ENCODE data around the gene PNKD. TPM values are rescaled to one million over a fixed set of nuclear protein-coding genes. Genes with fewer than 3 reads are reported as not detected.

Gene PNKD
- total RNA-seq, 1 donor from 2014 or later, result 53.3 TPM

DNA sequence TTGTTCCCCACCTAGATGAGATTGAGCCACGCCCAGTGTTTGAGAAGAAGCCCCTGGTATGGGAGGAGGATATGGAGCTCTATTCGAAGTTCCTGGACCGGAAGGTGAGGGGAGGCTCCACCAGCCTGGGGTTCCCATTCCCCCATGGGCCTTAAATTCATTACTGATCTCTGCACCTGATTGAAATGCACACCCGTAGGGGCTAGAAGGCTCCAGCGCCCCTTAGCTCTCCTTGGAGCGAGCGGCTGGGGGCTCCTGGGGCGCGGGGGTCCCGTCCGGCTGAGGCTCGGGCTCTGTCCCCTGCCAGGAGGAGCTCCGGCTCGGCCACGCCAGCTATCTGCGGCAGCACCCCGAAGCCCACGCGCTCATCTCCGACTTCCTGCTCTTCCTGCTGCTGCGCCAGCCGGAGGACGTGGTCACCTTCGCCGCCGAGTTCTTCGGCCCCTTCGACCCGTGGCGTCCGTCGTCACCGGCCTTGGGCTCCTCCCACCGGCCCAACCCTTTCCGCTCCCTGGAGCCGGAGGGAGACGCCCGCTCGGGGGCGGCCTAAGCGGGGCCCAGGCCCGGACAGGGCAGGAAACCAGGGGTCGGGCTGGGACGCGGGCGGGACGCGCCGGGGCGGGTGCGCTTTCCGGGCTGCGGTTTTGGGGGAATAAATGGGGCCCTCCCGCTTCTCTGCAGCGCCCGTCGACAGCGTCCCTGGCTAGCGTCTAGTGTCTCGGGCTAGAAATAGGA, 97.3 kb downstream of the PNKD start:
- DNase-seq (ENCODE audit: low read depth), result no peak
- TF ChIP-seq, protein P1, sequence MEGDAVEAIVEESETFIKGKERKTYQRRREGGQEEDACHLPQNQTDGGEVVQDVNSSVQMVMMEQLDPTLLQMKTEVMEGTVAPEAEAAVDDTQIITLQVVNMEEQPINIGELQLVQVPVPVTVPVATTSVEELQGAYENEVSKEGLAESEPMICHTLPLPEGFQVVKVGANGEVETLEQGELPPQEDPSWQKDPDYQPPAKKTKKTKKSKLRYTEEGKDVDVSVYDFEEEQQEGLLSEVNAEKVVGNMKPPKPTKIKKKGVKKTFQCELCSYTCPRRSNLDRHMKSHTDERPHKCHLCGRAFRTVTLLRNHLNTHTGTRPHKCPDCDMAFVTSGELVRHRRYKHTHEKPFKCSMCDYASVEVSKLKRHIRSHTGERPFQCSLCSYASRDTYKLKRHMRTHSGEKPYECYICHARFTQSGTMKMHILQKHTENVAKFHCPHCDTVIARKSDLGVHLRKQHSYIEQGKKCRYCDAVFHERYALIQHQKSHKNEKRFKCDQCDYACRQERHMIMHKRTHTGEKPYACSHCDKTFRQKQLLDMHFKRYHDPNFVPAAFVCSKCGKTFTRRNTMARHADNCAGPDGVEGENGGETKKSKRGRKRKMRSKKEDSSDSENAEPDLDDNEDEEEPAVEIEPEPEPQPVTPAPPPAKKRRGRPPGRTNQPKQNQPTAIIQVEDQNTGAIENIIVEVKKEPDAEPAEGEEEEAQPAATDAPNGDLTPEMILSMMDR (conservative IDR thresholded peaks at IDR 0.05; ENCODE audit: low read depth, low read length), result no peak
- H3K4me3 ChIP-seq (ENCODE audit: low read depth, low read length), result peak overlapping the region; percentile 66

DNA sequence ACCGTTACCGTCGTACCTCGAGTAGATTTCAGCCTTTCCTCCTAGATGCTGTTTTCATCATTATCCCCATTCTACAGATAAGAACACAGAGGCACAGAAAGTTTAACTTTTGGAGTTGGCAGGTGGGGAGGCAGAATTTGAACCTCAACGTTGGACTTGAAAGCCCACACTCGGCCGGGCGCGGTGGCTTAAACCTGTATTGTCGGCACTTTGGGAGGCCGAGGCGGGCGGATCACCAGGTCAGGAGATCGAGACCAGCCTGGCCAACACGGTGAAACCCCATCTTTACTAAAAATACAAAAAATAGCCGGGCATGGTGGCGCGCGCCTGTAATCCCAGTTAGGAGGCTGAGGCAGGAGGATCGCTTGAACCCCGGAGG, 97.8 kb downstream of the PNKD start:
- peak overlapping the region; percentile 66 for H3K4me3 ChIP-seq (ENCODE audit: low read depth, low read length)
- DNase-seq (ENCODE audit: low read depth), result no peak
- TF ChIP-seq, protein P1 (conservative IDR thresholded peaks at IDR 0.05; ENCODE audit: low read depth, low read length), result no peak

DNA sequence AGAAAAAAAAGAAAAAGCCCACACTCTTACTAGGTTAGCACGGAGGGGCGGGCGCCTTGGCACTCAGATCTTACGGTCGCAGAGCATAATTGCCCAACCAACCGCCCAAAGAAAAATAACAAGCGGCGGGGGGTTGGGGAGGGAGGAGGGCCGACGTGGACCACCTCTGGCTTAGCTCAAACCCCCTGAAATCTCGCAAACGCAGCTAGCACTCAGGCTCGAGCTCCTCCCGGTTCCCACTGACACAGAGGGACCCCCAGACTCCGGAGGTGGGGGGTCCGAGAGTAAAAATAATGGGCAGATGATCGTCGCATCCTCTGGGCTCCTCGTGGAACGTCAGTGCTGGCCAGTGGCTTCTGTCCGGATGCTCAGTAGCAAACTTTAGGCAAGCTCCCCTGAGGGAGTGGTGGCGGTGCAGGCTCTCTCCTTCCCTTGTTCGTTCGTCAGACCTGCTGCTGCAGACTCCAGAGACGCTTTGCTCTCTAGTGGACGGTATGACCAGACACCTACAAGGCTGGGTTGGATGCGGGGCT, 98.4 kb downstream of the PNKD start:
- H3K4me3 ChIP-seq (ENCODE audit: low read depth, low read length), result no peak overlapping the region
- no peak for DNase-seq (ENCODE audit: low read depth)

DNA sequence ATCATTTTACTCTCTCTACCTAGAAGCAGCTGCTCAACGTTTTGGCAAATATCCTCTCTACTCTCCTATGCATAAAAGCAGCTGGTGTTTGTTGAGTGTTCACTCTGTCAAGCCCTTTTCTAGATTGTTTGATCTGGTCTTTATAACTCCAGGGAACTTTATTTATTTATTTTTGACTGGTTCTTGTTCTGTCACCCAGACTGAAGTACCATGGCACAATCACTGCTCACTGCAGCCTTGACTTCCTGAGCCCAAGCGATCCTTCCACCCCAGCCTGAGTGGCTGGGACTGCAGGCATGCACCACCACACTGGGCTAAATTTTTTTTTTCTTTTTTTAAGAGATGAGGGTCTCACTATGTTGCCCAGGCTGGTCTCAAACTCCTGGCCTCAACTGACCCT, 99.0 kb downstream of the PNKD start:
- no peak overlapping the region for H3K4me3 ChIP-seq (ENCODE audit: low read depth, low read length)
- TF ChIP-seq, protein P1 (conservative IDR thresholded peaks at IDR 0.05; ENCODE audit: low read depth, low read length), result no peak
- no peak for DNase-seq (ENCODE audit: low read depth)

More for the DNA sequence above, 98.4 kb downstream of the PNKD start:
- TF ChIP-seq, protein P1 (conservative IDR thresholded peaks at IDR 0.05; ENCODE audit: low read depth, low read length), result no peak

DNA sequence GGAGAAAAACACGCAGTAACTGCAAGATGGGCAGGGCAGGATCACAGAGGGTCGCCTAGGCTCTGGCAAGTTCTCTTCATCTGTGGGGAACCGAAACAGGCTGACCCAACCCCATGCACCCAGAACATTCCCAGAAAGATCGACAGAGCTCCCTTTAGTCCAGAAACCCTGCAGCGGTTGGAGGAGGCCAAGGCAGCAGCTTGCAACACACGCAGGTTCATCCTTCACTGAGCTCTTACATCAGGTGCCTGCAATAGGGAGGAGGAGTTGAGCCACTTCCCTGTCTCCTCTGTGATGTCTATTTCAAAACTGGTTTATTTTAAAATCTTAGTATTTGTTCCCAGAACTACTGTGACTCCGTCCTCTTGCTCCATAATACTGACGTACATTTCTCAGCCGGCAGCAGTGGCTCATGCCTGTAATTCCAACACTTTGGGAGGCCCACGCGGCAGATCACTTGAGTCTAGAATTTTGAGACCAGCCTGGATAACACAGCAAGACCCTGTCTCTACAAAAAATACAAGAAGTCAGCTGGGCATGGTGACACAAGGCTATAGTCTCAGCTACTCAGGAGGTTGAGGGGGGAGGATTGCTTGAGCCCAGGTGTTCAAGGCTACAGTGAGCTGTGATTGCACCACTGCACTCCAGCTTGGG, 100.2 kb downstream of the PNKD start:
- TF ChIP-seq, protein P1 (conservative IDR thresholded peaks at IDR 0.05; ENCODE audit: low read depth, low read length), result no peak
- DNase-seq (ENCODE audit: low read depth), result no peak
- H3K4me3 ChIP-seq (ENCODE audit: low read depth, low read length), result no peak overlapping the region

DNA sequence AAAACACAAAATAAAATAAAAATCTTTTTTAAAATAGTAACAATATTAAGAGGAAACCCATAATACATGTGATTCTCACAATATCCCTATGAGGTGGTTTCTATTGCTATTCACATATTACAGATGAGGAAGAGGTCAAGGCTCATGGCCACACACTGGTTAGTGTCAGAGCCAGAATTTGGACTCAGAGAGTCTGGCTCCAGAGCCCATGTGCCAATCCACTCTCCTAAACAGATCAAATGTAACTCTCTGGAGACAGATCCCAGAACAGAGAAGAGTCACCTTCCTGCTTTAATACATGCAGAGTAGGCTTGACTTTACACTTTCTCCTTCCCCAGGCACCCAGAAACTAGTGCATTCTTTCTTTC, 101.6 kb downstream of the PNKD start:
- no peak for DNase-seq (ENCODE audit: low read depth)
- no peak overlapping the region for H3K4me3 ChIP-seq (ENCODE audit: low read depth, low read length)
- TF ChIP-seq, protein P1 (conservative IDR thresholded peaks at IDR 0.05; ENCODE audit: low read depth, low read length), result no peak
